CD4-positive, alpha-beta T cell treated with Interleukin-12 subunit alpha and Interleukin-12 subunit beta, for 1 hour (primary cell): Measurements from ENCODE around the gene ATP8B1.
"Not testable (repeated sequence)": the region's sequence is repeated elsewhere in the genome, so short reads cannot be mapped to it uniquely, and the experiment has no call there.

Experiments used
- DNase-seq: peaks from one replicate; pipeline ENCODE4 v3.0.0-alpha.2; 2020

The ATP8B1 gene

DNA sequence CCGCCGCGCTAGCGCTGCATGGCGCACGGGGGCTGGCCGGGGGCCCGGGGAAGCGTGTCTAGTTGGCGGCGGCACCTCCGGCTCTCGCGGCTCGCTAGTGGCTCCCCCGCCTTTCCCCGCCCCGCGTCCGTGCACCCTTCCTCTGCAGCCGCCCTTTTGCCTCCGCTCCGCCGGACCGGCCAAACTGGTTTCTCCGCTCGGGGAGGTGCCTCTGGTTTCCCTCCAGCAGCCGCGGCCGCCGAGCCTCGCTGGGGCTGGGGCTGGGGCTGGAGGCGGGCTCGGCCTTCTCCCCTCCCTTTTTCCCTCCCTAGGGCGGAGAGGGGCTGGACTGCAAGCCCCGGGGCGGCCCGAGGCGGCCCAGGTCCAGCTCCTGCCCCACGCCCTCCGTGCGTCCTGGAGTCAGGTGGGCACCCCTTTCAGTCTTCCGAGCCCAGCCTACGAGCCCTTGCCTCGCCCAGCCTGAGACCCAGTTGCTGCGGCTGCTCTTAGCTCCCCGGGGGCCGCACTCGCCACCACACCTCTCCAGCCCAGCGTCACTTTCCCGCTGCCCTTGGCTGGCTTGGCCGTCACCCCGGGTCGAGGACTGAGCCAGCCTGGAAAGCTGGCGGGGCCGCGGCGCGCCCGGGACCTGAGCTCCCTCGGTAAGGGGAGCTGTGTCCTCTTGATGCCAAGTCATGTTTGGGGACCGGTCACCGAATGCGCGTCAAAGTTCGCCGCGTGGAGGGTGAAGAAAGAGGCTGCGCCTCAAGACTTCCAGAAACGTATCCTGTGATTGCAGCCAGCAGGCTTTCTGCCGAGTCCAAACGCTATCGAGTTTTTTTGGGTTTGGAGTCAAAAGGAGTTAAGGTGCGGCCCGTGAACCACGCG lies at the start of gene ATP8B1:
Gene ATP8B1, minus strand, starts transcription at position 213 of the 867 bp plus-strand sequence. CDS start 71,508 bp downstream, outside the sequence.
- no peak for DNase-seq

DNA sequence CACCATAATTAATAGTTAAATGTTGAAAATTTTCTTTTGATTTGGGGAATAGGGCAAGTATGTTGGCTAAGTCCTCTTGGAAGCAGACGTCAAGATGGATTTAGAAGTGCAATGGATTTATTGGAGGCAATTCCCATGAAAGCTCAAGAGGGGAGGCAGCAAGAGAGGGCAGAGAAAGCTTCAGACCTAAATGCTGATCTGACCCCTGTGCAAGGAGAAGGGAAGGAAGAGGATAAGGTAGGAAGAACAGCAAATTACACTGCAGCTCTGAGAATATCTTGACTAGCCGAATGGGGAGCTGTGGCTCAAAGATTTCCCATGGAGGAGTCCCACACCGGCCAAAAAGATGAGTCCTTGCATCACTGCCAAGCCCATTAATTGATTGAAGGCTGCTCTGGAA lies 46.9 kb upstream of the ATP8B1 start:
- no peak for DNase-seq

DNA sequence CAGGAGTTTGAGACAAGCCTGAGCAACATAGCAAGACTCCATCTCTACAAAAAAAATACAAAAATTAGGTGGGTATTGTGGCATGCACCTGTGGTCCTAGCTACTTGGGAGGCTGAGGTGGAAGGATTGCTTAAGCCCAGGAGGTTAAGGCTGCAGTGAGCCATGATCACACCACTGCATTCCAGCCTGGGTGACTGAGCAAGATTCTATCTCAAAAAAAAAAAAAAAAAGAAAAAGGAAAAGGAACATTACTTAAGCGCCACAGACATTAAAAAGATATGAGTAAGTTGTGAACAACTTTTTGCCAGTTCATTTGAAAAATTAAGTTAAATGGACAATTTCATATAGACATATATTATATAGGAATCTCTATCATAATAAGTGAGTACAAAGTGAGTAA lies 45.3 kb upstream of the ATP8B1 start:
- DNase-seq = not testable (repeated sequence)

DNA sequence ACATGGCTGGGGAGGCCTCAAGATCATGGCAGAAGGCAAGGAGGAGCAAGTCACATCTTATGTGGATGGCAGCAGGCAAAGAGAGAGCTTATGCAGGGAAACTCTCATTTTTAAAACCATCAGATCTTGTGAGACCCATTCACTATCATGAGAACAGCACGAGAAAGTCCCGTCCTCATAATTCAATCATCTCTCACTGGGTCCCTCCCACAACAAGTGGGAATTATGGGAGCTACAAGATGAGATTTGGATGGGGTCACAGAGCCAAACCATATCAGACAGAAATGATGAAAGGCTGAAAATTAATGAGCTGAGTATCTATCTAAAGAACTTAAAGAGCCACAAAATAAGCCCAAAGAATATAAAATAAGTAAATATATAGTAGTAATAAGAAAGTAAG lies 44.3 kb upstream of the ATP8B1 start:
- not testable (repeated sequence) for DNase-seq

DNA sequence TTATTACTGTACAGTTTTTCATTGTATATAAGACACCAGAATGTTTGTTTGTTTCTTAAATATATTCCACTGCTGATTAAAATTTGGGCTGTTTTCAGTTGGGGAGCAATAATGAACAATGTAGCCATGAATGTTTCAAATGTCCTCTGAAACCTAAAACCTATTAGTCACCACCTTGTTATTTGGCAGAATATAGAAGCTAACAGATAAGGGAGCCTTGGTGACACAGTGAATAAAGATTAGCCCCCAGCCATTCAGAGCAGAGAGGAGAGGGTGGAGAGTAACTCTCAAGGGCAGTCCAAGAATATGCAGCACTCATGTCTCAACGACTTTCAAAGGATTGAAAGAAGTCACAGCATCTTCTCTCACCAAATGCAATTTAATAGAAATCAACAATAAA lies 43.1 kb upstream of the ATP8B1 start:
- DNase-seq = no peak

DNA sequence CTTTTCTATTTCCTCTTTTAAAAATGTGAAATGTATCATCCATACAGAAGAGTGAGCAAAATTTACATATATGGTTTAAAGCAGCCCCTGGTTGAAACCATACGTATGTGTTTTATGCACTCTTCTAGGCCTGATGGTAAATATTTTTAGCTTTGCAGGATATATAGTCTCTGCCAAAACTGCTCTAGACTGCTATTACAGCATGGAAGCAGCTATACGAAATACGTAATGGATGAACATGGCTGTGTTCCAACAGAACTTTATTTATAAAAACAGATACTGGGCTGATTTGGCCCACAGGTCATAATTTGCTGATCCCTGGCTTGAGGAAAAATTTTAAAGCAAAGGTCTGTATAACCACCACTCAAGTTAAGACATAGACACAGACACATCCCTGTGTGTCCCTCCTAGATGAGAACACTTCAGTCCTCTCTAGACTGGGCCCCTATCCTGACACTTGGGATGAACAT lies 42.5 kb upstream of the ATP8B1 start:
- DNase-seq = no peak

DNA sequence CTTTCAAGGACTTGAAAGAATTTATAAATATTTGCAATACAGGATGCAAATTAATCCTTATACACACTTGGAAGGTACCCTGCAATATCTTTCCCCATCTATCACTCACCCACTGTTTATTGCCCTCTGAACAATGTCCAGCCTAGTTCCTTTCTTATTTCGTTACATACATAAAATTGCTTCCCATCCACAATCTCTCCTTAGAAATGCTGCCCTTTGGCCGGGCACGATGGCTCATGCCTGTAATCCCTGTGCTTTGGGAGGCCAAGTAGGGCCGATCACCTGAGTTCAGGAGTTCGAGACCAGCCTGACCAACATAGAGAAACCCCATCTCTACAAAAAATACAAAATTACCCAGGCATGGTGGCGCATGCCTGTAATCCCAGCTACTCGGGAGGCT lies 41.2 kb upstream of the ATP8B1 start:
- no peak for DNase-seq

DNA sequence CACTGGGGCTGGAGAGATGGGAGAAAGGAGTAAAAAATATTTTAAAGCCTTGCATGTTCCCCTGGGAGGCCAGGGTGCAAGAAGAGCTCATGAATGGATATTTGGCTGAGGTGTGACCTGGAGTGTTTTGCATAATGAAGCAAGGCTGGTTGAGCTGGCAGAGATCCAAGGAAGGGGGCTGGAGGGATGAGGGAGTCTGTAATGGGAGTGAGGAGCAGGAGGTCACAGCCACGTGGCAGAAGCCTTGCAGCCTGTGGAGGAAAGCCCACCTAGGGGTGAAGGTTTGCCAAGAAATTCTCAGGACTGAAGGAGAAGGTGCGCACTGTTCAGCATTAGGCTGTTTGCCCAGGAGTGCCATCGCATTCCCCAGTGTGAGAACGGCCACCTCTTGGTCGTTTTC lies 40.3 kb upstream of the ATP8B1 start:
- DNase-seq = no peak

DNA sequence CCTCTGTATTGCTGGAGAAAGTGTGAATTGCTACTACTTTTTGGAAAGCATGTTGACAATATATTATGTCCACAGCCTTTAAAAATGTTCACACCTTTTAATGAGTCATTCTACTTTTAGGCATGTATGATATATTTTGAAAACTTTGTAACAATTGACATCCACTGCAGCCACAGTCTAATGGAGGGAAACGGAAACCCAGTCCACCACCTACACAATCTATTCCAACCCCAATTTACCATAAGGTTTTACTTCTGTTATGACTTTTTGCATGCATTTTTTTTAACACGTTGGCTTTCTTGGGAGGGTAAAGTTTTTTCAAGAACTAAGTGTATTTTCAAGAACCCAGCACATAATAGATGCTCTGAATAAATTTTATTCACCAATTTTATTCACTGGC lies 38.5 kb upstream of the ATP8B1 start:
- no peak for DNase-seq

DNA sequence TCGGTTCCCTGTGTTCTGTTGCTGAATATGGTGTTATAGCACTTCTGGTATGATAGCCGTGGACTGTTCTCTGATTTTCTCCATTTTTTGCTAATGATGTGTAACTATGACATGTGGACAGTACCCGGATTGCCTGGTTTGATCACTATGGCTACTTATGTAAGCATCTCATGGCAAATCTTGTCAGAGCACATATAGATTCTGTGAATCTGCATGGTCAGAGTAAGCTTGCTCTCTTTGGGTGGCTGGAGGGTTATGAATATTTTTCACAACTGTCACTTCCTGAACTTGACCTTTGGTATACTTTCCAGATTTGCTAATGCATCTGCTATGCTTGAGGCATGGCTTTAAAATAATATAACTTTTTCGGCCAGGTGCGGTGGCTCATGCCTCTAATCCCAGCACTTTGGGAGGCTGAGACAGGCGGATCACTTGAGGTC lies 36.8 kb upstream of the ATP8B1 start:
- no peak for DNase-seq

DNA sequence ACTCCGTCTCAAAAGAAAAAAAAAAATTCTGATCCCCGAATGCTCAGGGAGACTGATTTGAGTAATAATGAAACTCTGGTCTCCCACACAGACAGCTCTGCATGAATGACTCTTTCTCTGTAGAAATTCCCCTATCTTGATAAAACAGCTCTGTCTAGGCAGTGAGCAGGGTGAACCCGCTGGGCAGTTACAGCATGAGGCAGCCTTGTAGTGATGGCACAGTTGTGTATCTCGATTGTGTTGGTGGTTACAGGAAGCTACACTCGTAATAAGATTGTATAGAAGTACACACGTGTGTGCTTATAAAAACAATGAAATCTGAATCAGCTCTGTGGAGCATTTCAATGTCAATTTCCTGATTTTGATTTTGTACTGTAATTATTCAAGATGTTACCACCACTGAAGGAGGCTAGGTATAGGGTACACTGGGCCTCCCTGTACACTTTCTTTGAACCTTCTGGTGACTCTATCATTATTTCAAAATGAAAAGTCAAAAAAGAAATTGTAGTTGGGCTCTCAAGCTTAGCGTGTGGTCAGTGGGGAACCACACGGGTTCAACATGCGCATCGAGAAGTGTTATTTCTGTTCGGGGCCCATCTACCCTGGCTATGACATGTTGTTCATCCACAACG lies 34.9 kb upstream of the ATP8B1 start:
- no peak for DNase-seq

DNA sequence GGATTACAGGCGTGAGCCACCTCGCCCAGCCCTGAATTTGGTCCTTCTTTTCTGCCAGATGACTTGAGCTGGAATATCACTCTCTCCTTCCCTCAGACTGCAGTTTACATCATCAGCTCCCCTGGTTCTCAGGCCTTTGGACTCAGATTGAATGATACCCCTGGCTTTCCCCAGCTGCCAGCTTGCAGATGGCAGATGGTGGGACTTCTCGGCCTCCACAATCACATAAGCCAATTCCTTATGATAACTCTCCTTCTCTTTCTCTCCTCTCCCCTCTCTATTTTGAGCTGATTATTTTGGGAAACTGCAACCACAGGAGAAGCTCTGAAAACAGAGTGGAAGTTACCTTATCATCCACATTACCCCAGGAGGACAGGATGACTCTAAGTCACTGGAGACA lies 33.4 kb upstream of the ATP8B1 start:
- DNase-seq = no peak

DNA sequence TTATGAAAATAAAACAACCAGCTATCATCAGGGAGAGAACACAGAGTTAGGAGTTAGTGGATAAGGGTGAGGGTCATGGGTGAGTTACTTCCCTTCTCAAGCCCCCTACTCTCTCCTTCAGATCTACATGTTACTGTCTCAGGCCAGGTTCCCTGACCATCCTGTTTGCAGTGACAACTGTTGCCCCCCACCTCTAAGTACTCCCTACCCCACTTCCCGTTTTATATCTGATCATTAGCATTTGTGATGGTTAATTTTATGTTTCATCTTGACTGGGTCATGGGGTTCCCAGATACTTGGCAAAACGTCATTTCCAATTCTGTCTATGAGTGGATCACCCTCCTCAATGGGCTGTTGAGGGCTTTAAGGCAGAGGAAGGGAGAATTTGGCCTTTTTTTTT lies 32.8 kb upstream of the ATP8B1 start:
- no peak for DNase-seq

DNA sequence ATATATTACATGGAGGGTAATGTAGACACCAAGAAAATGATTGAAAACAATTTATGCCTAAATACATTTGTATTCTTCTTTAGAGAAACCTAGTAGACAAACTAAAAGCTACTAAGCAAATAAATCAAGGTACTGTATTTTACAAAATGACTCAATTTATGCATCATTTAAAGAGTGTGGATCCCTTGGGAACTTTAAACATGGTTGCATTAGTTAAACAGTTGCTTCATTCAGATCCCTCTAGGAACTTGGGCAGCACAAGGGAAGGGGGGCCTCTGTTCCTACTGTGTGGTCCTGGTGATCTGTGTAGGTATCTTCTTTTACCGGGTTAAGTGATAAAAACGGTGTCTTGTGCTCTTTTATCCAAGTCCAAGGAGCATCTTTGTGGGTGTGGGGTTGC lies 31.5 kb upstream of the ATP8B1 start:
- no peak for DNase-seq

DNA sequence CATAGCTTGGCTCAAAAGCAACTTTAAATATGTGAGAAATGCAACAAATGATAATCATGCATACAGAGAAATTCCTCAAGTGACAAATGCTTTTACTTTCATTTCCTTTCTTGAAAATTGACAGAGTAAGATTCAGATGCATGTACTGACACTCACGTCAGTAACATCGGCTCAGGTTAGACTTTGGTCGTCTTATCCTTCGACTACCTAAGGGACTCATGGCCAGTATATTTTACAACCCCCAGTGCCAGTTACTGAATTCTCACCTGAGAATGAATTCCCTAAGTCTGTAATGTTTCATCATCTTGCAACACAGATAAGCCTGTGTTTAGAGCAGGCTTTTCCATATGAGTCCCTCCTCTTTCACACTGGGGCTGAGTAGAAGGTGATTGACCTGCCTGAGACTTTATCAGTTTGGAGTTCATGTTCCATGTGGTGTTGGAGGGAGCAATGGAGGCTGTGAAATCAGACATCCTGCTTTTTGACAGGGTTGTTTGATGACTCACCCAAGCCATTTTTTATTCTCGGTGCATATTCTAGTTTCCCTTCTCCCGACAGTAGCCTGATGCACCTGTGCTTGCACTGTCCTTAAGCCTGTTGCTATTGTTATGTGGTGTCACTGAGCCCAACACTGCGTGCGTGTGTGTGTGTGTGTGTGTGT lies 30.5 kb upstream of the ATP8B1 start:
- DNase-seq = no peak

DNA sequence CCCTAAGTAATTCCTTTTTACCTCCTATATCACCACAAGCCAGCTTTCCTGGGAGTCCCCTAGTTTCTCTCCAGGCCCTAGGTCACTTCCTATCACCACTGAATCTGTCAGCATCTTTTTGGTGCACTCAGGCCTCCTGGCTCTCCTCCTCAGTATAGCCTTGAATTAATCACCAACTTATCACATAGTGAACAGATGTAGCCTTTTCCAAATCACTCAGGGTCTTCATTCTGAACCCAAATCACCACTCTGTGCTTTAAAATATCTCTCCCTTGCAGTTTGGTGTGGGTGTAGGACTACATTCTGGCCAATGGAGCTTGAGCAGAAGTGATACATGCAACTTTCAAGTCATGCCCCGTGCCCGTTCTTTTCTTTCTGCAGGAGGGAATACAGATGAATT lies 29.6 kb upstream of the ATP8B1 start:
- no peak for DNase-seq

DNA sequence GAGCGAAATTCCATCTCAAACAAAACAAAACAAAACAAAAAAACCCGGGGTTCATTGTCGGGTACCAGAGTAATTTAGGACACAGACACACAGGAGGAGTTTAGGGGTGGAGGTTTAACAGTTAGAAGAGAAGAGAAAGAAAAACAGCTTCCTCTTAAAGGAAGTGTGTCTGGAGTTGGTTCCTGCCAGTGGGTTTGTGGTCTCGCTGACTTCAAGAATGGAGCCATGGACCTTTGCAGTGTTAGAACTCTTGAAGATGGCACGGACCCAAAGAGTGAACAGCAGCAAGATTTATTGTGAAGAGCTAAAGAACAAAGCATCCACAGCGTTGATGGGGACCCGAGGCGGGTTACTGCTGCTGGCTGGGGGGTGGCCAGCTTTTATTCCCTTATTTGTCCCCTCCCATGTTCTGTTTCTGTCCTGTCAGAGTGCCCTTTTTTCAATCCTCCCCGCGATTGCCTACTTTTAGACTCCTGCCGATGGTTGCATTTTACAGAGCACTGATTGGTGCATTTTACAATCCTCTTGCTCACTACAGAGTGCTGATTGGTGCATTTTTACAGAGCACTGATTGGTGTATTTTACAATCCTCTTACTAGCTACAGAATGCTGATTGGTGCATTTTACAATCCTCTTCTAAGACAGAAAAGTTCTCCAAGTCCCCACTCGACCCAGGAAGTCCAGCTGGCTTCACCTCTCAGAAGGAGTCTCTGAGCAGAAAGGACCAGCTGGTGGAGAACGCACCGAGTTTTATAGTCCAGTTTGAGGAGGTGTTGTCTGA lies 28.7 kb upstream of the ATP8B1 start:
- DNase-seq = no peak

DNA sequence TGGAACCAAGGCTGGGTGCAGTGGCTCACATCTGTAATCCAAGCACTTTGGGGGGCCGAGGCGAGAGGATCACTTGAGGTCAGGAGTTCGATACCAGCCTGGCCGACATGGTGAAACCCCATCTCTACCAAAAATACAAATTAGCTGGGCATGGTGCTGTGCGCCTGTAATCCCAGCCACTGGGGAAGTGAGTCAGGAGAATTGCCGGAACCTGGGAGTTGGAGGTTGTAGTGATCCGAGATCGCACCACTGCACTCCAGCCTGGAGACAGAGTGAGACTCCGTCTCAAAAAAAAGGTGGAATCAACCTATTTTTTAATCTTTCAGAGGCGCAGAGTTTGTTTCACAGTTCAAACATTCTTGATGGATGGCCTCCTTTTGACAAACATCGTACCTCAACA lies 24.5 kb upstream of the ATP8B1 start:
- DNase-seq = no peak

DNA sequence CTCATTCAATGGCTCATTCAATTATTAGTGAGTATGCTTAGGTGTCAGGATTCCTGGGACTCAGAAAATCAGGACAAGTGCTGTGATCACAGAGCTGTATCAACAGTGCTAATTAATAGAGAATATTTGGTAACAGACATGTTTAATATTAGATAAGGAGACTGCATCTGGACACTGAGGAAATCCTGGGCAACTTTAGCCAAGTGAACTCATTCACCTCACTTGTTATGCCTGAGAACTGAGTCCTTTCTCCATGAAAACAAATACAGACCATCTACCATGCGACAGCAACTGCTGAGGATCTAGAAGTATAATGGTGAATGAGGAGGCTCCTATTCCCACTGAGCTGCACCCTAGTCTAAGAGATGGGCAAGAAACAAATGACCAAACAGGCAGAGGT lies 23.1 kb upstream of the ATP8B1 start:
- no peak for DNase-seq

DNA sequence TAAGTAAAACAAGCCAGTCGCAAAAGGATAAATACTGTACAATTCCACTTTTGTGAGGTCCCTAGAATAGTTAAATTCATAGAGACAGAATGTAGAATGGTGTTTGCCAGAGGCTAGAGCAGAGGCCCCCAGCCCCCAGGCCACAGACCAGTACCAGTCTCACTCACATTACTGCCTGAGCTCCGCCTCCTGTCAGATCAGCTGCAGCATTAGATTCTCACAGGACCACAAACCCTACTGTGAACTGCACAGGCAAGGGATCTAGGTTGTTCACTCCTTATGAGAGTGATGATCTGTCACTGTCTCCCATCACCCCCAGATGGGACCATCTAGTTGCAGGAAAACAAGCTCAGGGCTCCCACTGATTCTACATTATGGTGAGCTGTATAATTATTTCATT lies 17.5 kb upstream of the ATP8B1 start:
- not testable (repeated sequence) for DNase-seq

DNA sequence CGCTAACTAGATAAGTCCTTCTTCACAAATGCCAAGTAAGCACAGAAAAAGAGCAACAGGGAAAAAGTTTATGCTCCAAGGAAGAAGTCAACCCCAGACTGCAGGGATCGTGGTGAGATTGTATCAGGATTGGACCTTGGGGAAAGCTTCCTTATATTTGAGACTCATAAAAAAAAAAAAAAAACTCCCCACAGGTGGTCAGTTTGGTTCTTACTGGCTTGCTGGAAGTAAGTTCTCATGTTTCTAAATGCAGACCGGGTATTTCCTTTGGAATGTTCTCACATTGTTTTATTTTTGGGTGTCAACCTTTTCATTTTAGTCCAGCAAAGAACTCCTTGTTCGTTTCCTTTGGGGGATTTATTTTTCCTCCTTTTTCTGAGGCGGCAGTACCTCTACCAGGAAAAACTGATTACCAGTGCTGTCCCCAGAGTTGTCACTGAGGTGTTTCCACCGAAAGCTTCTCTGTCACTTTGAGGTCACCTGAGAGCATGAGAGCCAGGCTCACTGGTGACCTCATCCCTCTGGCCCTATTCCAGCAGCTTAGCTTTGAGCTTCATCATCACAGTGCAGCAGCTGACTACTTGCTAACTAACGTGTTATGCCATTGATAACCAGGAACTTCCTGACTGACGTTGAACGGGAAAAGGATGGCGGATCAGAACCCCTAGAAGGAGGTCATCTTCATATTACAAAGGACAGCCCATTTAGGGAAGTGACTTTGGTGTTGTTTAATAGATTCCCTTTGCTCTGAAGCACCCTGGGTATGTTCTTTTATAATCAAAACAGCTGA lies 16.8 kb upstream of the ATP8B1 start:
- no peak for DNase-seq

DNA sequence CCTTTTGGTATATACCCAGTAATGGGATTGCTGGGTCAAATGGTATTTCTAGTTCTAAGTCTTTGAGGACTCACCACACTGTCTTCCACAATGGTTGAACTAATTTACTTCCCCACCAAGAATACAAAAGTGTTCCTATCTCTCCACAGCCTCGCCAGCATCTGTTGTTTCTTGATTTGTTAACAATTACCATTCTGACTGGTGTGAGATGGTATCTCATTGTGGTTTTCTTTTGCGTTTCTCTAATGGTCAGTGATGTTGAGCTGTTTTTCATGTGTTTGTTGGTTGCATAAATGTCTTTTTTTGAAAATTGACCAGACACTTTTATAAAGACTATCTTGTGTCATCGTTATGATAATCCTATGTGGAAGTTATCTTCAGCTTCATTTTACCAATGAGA lies 16.0 kb upstream of the ATP8B1 start:
- no peak for DNase-seq
